ENCODE data around the gene YBX2.

YBX2 gene

GRCh38 chr17:7283471-7284216 lies 10.8 kb downstream of the YBX2 start:
- Histone ChIP-seq H3K4me3 (ENCODE audit: extremely low read depth, insufficient read depth, low read length, poor library complexity, severe bottlenecking) (no peak overlapping the region), H3K36me3 (ENCODE audit: control insufficient read depth, insufficient read depth, low read length) (no peaks in the 10 kb centered on the region), H3K4me1 (ENCODE audit: control insufficient read depth, insufficient read depth, low read length, poor library complexity, severe bottlenecking) (peaks cover 3% of the 10 kb centered on the region), H3K9me3 (ENCODE audit: control insufficient read depth, low read length) (no peaks in the 10 kb centered on the region), H3K27ac (ENCODE audit: low read depth, low read length, severe bottlenecking) (no peak overlapping the region)
- WGBS, 2 experiments (ENCODE audit: insufficient coverage in 2 of 2): 90 to 96% methylated on average over 5 to 17 of the region's 18 CpGs

- Histone ChIP-seq H3K9me3 (ENCODE audit: control insufficient read depth, low read length) (no peaks in the 10 kb centered on the region), H3K4me3 (ENCODE audit: extremely low read depth, insufficient read depth, low read length, poor library complexity, severe bottlenecking) (peak overlapping the region; percentile 46), H3K27ac (ENCODE audit: low read depth, low read length, severe bottlenecking) (no peak overlapping the region), H3K4me1 (ENCODE audit: control insufficient read depth, insufficient read depth, low read length, poor library complexity, severe bottlenecking) (peaks cover 3% of the 10 kb centered on the region), H3K36me3 (ENCODE audit: control insufficient read depth, insufficient read depth, low read length) (no peaks in the 10 kb centered on the region)
- 89 to 98% methylated on average over 5 to 6 of the region's 6 CpGs for WGBS, 2 experiments (ENCODE audit: insufficient coverage in 2 of 2)
These were observed 11.6 kb downstream of the YBX2 start for GRCh38 chr17:7282752-7283321.

- peaks cover 3% of the 10 kb centered on the region for H3K4me1 ChIP-seq (ENCODE audit: control insufficient read depth, insufficient read depth, low read length, poor library complexity, severe bottlenecking)
- peak overlapping the region; percentile 46 for H3K4me3 ChIP-seq (ENCODE audit: extremely low read depth, insufficient read depth, low read length, poor library complexity, severe bottlenecking)
- no peak overlapping the region for H3K27ac ChIP-seq (ENCODE audit: low read depth, low read length, severe bottlenecking)
- no peaks in the 10 kb centered on the region for H3K9me3 ChIP-seq (ENCODE audit: control insufficient read depth, low read length)
- no peaks in the 10 kb centered on the region for H3K36me3 ChIP-seq (ENCODE audit: control insufficient read depth, insufficient read depth, low read length)
- 2 to 6% methylated on average over 27 to 30 of the region's 43 CpGs for WGBS, 2 experiments (ENCODE audit: insufficient coverage in 2 of 2)
These were observed 12.3 kb downstream of the YBX2 start for GRCh38 chr17:7281953-7282751.

GRCh38 chr17:7281074-7281952 lies 13.1 kb downstream of the YBX2 start, which contains the start of gene SLC2A4:
TSS of gene SLC2A4 (plus strand) at chr17:7281718. CDS start at chr17:7281935, 217 bp downstream.
- Histone ChIP-seq H3K9me3 (ENCODE audit: control insufficient read depth, low read length) (no peaks in the 10 kb centered on the region), H3K4me3 (ENCODE audit: extremely low read depth, insufficient read depth, low read length, poor library complexity, severe bottlenecking) (peak within 1 kb of the TSS; percentile 46), H3K27ac (ENCODE audit: low read depth, low read length, severe bottlenecking) (peak within 1 kb of the TSS; percentile 50), H3K4me1 (ENCODE audit: control insufficient read depth, insufficient read depth, low read length, poor library complexity, severe bottlenecking) (peaks cover 3% of the 10 kb centered on the region), H3K36me3 (ENCODE audit: control insufficient read depth, insufficient read depth, low read length) (no peaks in the 10 kb centered on the region)
- 0% methylated on average over 55 to 63 of the region's 71 CpGs for WGBS, 2 experiments (ENCODE audit: insufficient coverage in 2 of 2)

GRCh38 chr17:7280519-7281073 lies 13.8 kb downstream of the YBX2 start:
- H3K27ac ChIP-seq (ENCODE audit: low read depth, low read length, severe bottlenecking): peak overlapping the region; percentile 50
- no peaks in the 10 kb centered on the region for H3K36me3 ChIP-seq (ENCODE audit: control insufficient read depth, insufficient read depth, low read length)
- peak overlapping the region; percentile 46 for H3K4me3 ChIP-seq (ENCODE audit: extremely low read depth, insufficient read depth, low read length, poor library complexity, severe bottlenecking)
- H3K9me3 ChIP-seq (ENCODE audit: control insufficient read depth, low read length): no peaks in the 10 kb centered on the region
- H3K4me1 ChIP-seq (ENCODE audit: control insufficient read depth, insufficient read depth, low read length, poor library complexity, severe bottlenecking): peaks cover 3% of the 10 kb centered on the region
- 1 to 3% methylated on average over 18 to 26 of the region's 29 CpGs for WGBS, 2 experiments (ENCODE audit: insufficient coverage in 2 of 2)

- Histone ChIP-seq H3K4me1 (ENCODE audit: control insufficient read depth, insufficient read depth, low read length, poor library complexity, severe bottlenecking) (peaks cover 3% of the 10 kb centered on the region), H3K9me3 (ENCODE audit: control insufficient read depth, low read length) (no peaks in the 10 kb centered on the region), H3K27ac (ENCODE audit: low read depth, low read length, severe bottlenecking) (no peak overlapping the region), H3K4me3 (ENCODE audit: extremely low read depth, insufficient read depth, low read length, poor library complexity, severe bottlenecking) (no peak overlapping the region), H3K36me3 (ENCODE audit: control insufficient read depth, insufficient read depth, low read length) (no peaks in the 10 kb centered on the region)
- 87 to 94% methylated on average over 5 of the region's 8 CpGs for WGBS, 2 experiments (ENCODE audit: insufficient coverage in 2 of 2)
These were observed 15.0 kb downstream of the YBX2 start for GRCh38 chr17:7279448-7279847.

- no peak overlapping the region for H3K27ac ChIP-seq (ENCODE audit: low read depth, low read length, severe bottlenecking)
- WGBS, 2 experiments (ENCODE audit: insufficient coverage in 2 of 2): no CpG with 5 or more reads among the region's 1 CpG
These were observed 27.7 kb downstream of the YBX2 start for GRCh38 chr17:7266784-7267183.

GRCh38 chr17:7263801-7264078 lies 30.7 kb downstream of the YBX2 start:
- no peak overlapping the region for H3K4me3 ChIP-seq (ENCODE audit: extremely low read depth, insufficient read depth, low read length, poor library complexity, severe bottlenecking)
- H3K27ac ChIP-seq (ENCODE audit: low read depth, low read length, severe bottlenecking): no peak overlapping the region
- WGBS, 2 experiments (ENCODE audit: insufficient coverage in 2 of 2): 63 to 67% methylated on average over 4 of the region's 4 CpGs
- peaks cover 15% of the 10 kb centered on the region for H3K36me3 ChIP-seq (ENCODE audit: control insufficient read depth, insufficient read depth, low read length)
- no peaks in the 10 kb centered on the region for H3K9me3 ChIP-seq (ENCODE audit: control insufficient read depth, low read length)
- peaks cover 7% of the 10 kb centered on the region for H3K4me1 ChIP-seq (ENCODE audit: control insufficient read depth, insufficient read depth, low read length, poor library complexity, severe bottlenecking)

More at GRCh38 chr17:7266784-7267183, 27.7 kb downstream of the YBX2 start:
- Histone ChIP-seq H3K4me3 (ENCODE audit: extremely low read depth, insufficient read depth, low read length, poor library complexity, severe bottlenecking) (no peak overlapping the region), H3K4me1 (ENCODE audit: control insufficient read depth, insufficient read depth, low read length, poor library complexity, severe bottlenecking) (peaks cover 7% of the 10 kb centered on the region), H3K9me3 (ENCODE audit: control insufficient read depth, low read length) (no peaks in the 10 kb centered on the region), H3K36me3 (ENCODE audit: control insufficient read depth, insufficient read depth, low read length) (no peaks in the 10 kb centered on the region)

GRCh38 chr17:7262935-7263800 lies 31.3 kb downstream of the YBX2 start:
- H3K9me3 ChIP-seq (ENCODE audit: control insufficient read depth, low read length): no peaks in the 10 kb centered on the region
- no peak overlapping the region for H3K27ac ChIP-seq (ENCODE audit: low read depth, low read length, severe bottlenecking)
- 20% methylated on average over 16 to 21 of the region's 26 CpGs for WGBS, 2 experiments (ENCODE audit: insufficient coverage in 2 of 2)
- H3K4me1 ChIP-seq (ENCODE audit: control insufficient read depth, insufficient read depth, low read length, poor library complexity, severe bottlenecking): peaks cover 7% of the 10 kb centered on the region
- peaks cover 20% of the 10 kb centered on the region for H3K36me3 ChIP-seq (ENCODE audit: control insufficient read depth, insufficient read depth, low read length)
- peak overlapping the region; percentile 37 for H3K4me3 ChIP-seq (ENCODE audit: extremely low read depth, insufficient read depth, low read length, poor library complexity, severe bottlenecking)

All from mesodermal cell (in vitro differentiated cells).